ENCODE results near the gene GXYLT2.
"Not testable (repeated sequence)": the region's sequence is repeated elsewhere in the genome, so short reads cannot be mapped to it uniquely, and the experiment has no call there.

Gene GXYLT2

DNA sequence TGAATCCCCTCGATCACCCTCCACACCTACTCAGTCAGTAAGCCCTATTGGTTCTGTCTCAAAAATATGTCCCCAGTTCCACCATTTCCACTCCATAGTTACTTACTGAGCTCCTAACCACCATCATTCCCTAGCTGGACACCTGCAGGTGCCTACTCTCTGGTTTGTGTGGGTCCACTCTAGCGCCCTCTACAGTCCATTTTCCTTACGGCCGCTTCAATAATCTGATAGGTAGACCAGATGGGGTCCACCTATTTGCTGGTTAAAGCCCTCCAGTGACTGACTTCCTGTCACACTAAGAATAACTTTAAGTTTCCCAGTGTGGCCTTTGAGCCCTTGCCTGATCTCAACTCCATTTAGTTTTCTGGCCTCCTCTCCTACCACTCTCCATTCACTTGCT is 5.0 kb downstream of the GXYLT2 start:
- DNase-seq: no peak

- DNase-seq: no peak
Observed at GRCh38 chr3:72894976-72895552, 7.2 kb downstream of the GXYLT2 start.

- no peak for DNase-seq
Observed at GRCh38 chr3:72896996-72897757, 9.3 kb downstream of the GXYLT2 start.

DNA sequence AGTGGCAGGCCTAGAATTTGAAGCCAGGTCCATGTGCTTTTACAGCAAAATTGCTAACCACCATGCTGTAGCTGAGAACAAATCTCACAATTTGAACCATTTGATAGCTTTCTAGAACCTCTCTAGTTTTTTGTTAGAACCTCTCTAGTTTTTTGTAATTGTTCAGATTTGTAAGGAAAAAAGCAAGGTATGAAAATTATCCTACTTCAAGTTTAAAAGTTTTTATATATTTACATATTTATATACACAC is 9.8 kb downstream of the GXYLT2 start:
- no peak for DNase-seq

DNA sequence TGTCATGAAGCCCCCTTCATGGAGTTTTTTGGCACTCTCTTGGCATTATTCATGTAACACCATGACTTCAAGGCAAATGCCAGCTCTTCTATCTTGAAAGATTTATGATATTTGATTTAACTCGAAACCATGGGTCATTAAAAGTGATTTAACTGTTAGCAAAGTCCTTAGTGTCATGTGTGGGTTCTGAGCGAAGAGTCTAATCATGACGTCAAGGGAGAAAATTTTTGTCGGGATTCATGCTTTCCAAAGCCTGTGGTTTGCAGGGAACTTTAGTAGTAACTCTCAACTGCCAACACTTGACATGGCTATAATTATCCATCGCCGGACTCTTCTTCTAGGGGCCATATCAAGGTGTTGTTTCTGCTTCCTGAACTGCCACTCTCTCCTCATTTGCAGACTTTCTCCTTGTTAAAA is 11.5 kb downstream of the GXYLT2 start:
- DNase-seq: no peak

DNA sequence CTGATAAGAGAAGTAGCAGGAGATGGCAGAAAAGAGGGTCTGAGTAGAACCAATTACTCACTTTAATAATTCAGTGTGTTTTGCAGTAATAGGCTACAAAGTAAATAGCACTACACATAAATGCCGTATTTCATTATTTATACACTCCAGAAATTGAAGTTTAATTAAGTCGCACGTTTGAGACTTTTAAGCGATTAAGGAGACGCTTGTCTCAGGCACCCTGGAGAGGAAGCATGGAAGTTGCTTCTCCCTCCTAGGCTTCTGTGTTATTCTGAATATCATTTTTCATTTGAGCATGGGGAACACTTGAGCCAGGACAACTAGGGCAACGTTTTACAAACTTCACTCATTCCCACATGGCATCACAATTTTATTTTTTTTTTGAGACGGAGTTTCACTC is 12.2 kb downstream of the GXYLT2 start:
- DNase-seq: no peak

DNA sequence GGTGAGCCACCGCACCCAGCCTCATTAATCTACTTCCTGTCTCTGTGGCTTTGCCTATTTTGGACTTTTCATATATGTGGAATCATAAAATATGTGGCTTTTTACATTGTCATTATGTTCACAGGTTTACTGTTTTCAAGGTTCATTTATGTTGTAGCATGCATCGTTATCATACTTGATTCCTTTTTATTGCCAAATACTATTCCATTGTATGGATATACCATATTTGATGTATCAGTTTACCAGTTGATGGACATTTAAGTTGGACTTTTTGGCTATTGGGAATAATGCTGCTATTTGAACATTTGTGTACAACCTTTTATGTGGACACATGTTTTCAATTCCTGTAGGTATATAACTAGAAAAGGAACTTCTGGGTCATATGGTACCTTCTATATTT is 14.0 kb downstream of the GXYLT2 start:
- DNase-seq: no peak

GRCh38 chr3:72903004-72903403 is 15.2 kb downstream of the GXYLT2 start:
- no peak for DNase-seq

GRCh38 chr3:72904163-72904562 is 16.3 kb downstream of the GXYLT2 start:
- DNase-seq: no peak

DNA sequence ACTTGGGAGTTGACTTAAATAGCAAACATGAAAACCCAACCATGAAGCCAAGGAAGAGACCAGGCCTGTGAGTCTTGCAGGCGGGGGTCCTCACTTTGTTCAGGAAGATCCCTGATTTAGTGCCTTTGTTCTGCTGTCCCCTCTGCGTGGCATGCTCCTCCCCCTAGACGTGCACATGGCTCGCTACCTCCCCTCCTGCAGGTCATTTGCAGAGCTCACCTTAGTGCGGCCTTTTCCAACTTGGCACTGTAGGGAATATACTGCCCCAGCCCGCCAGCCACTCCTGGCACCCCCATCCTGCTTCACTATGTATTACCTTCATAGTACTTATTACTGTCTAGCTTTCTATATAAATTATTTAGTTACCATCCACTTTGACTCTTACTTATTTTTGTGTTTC is 18.3 kb downstream of the GXYLT2 start:
- DNase-seq: no peak

GRCh38 chr3:72907131-72907711 is 19.4 kb downstream of the GXYLT2 start:
- DNase-seq: no peak

GRCh38 chr3:72907731-72908620 is 20.1 kb downstream of the GXYLT2 start:
- no peak for DNase-seq

- no peak for DNase-seq
Observed at GRCh38 chr3:72909591-72909990, 21.7 kb downstream of the GXYLT2 start.

DNA sequence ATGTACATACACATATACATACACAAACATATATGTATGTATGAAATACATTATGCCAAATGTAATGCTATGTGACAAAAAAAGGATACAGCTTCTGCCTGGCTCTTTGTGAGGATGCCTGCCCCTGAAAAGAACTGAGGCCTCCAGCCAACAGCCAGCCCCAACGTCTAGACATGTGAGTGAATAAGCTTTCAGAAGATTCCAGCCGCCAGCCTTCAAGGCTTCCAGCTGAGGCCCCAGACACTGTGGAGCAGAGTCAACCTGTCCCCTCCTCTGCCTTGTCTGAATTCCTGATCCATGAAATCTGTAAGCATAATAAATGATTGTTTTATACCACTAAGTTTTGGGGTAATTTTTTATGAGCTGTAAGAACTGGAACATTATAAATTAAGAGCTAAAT is 24.7 kb downstream of the GXYLT2 start:
- DNase-seq: no peak

GRCh38 chr3:72914383-72914782 is 26.5 kb downstream of the GXYLT2 start:
- no peak for DNase-seq

DNA sequence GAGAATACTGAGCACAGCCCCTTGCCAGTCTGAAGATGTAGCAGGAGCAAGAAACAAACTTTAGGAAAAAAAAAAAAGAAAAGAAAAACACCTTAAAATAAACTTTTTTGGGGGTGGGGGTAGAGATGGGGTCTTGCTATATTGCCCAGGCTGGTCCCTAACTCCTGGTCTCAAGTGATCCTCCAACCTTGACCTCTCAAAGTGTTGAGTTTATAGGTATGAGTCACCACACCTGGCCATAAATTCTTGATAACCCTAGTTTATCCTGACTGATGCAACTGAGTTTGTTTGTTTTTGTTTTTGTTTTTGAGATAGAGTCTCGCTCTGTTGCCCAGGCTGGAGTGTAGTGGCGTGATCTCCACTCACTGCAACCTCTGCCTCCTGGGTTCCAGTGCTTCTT is 28.4 kb downstream of the GXYLT2 start:
- no peak for DNase-seq

DNA sequence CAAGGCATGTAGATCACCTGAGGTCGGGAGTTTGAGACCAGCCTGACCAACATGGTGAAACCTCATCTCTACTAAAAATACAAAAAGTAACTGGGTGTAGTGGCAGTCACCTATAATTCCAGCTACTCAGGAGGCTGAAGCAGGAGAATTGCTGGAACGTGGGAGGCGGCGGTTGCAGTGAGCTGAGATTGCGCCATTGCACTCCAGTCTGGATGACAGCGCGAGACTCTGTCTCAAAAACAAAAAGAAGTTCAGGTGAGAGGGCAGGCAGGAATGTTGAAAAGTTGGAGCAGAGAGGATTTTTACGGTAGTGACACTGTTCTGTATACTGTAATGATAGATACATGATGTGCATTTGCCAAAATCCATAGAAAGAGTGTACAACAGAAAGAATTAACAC is 31.7 kb downstream of the GXYLT2 start:
- DNase-seq: no peak

GRCh38 chr3:72924055-72924454 is 36.2 kb downstream of the GXYLT2 start:
- DNase-seq: no peak

DNA sequence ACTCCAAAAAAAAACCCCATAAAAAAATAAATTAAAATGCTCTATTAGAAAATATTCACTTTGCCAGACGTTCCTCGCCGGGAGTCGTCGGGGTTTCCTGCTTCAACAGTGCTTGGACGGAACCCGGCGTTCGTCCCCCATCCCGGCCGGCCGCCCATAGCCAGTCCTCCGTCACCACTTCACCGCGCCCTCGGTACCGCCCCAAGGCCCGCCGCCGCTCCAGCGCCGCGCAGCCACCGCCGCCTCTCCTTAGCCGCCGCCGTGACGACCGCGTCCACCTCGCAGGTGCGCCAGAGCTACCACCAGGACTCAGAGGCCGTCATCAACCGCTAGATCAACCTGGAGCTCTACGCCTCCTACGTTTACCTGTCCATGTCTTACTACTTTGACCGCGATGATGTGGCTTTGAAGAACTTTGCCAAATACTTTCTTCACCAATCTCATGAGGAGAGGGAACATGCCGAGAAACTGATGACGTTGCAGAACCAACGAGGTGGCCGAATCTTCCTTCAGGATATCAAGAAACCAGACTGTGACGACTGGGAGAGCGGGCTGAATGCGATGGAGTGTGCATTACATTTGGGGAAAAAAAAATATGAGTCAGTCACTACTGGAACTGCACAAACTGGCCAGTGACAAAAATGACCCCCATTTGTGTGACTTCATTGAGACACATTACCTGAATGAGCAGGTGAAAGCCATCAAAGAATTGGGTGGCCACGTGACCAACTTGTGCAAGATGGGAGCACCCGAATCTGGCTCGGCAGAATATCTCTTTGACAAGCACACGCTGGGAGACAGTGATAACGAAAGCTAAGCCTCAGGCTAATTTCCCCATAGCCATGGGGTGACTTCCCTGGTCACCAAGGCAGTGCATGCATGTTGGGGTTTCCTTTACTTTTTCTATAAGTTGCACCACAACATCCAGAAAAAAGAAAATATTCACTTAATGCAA is 41.2 kb downstream of the GXYLT2 start:
- DNase-seq: not testable (repeated sequence)

- DNase-seq: no peak
Observed at GRCh38 chr3:72930754-72931153, 42.9 kb downstream of the GXYLT2 start.

DNA sequence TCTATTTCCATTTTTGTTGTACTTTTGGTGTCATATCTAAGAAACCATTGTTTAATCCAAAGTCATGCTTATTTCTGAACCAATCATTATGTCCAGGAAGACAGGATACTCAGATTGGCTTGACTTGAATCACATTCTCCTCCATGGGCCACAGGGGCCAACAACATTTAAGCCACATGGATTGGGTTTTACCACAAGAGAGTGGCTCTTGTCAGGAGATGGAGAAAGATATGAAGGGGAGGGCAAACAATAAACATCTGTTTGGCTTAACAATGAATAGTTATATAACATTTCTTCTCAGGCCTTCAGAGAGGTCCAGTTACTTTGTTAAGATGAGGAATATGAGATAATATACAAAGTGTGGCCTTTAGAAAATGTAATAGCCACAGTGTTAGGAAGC is 44.6 kb downstream of the GXYLT2 start:
- DNase-seq: no peak

- DNase-seq: peak; percentile 4
Observed at GRCh38 chr3:72938471-72939265, 50.8 kb downstream of the GXYLT2 start.

Measured in stimulated activated CD4-positive, alpha-beta T cell treated with anti-CD3 and anti-CD28 coated beads, Interleukin-4, amount 100 ng/mL, for 1 hour (primary cell).